Inflammatory macrophage (primary cell): ENCODE data around the gene FAM156A.
"Not testable (repeated sequence)": the region's sequence is repeated elsewhere in the genome, so short reads cannot be mapped to it uniquely, and the experiment has no call there.

Experiments
- DNase-seq, 2 donors: peaks; one replicate each; pipeline ENCODE4 v3.0.0-alpha.2; 2020 to 2022
- total RNA-seq, 18 experiments: gene quantifications; one replicate each; lab custom pipeline; 2026; ENCODE audit warnings: mixed read lengths in 6 of 18, inconsistent platforms in 2 of 18; lab: John Stamatoyannopoulos, UW

The FAM156A gene
- total RNA-seq: 0.06 to 0.65 (median 0.31) reads per million in 18 experiments

DNA sequence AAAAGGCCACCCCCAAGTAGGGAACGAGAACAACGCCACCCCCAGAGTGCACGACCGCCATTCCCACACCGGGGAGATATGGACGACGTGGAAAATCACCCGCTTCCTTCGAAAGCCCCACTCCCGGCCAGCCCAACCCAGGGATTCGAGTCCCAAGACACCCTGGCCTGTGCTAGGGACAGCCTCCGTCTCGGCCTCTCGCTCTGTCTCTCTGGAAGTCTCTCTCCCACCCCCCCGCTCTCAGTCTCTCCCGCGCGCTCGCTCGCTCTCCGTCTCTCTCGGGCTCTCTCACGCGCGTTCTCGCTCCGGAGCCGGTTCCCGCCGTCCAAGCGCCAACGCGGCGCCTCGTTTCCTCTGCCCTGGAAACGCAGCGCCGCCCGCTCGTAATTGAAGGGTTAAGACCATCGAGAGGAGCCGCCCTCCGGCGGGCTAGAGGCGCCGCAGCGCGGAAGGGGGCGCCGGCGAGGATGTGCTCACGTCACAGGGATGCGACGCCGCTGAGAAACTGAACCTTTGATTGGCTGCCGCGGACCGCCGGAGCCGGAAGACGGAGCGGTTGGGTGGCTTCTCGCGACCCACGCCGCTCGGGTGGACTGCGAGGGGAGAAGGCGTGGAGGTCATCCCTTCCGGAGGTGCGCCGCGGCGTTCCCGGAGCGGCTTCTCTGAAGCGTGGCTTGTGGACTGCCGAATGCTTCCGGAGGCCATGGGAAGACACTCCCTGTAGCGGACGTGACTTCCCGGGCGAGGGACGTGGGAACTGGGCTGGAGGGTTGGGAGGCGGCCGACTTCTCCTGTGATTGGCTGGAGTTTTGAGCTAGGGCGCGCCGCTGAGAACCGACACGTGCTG lies at the start of gene FAM156A:
Gene FAM156A, minus strand, starts transcription at position 406 of the 847 bp plus-strand sequence. CDS start 9,930 bp downstream, outside the sequence.
- not testable (repeated sequence) for DNase-seq

- DNase-seq: peak; percentile 6 to 12
Measured at GRCh38 chrX:53005327-53005726, 47.0 kb upstream of the FAM156A start.

- DNase-seq: no peak
Measured at GRCh38 chrX:53004811-53005210, 46.5 kb upstream of the FAM156A start.

DNA sequence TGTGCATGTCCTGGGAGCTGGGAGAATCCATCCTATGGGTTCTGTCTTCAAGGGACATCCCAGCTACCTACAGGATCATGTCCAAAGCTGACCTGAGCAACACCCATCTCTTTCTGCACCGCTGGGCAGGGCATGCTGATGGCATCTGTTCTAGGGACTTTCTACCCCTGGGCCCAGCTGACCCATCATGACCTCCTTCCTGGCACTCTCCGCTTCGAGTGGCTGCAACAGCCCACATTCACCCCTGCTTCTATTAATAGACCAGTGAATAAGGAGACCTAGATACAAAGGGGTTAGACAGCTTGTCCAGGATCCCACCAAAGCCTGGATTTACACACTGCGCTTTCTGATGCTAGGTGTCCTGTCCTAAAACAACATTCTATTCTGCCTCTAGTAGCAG lies 45.7 kb upstream of the FAM156A start:
- DNase-seq: no peak

DNA sequence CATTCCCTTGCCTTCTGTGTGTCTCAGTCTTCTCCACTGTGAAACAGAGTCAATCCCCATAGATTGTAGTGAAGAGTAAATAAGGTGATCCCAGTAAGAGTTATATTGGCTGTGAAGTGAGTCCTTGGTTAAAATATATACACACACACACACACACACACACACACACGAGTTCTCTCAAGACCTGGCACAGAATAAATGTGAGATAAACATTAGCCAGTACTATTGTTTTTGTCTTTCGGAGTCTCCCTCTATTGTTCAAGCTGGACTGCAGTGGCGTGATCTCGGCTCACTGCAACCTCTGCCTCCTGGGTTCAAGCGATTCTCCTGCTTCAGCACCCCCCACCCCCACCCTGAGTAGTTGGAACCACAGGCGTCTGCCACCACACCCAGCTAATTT lies 44.8 kb upstream of the FAM156A start:
- DNase-seq: no peak

DNA sequence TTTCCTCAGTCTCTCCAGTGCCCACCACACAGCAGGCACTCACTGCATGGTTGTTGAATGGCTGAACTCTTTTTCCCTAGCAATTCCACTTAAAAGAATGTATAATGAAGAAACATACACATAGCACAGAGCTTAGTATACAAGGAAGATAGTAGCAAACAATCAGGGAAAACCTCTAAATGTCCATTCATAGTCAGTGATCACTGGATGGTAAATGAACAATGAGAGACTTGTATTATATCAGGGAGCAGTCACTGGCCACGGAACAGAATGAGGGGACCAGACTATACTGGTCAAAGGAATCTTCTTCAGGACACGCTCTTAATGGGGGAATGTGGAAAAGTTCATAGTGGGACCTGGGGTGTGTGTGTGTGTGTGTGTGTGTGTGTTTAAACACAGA lies 43.6 kb upstream of the FAM156A start:
- DNase-seq: no peak

DNA sequence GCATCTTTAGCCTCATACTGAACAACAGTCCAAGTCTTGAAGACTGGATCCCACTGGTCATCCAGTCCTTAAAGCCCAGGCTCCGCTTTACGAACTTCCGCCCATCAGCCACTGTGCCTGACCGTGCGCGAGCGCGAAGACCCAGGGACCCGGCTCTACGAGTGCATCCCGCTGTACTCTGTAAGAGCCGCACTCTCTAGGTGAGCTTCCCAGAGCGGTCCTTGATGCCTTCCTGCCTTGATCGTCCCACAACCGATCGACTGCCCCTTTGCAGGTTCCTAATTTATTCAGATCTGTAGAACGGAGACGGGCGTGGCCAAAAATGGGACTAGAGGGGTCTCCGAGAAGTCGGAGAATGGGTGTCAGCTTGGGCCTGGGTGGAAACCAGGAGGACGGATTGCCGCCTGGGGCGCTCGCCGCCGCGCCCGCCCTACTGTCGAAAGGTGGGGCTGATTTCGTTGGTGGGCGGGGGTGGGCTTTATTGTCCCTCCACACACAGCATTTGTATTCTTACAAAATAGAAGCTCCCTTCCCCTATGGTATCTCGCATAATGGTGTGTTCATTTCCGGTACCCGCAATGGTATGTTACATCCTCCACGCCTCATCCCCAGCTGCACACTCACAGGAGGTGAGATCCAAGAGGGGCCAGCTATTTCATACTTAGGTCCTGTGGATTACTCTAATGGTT lies 42.3 kb upstream of the FAM156A start:
- DNase-seq: no peak

DNA sequence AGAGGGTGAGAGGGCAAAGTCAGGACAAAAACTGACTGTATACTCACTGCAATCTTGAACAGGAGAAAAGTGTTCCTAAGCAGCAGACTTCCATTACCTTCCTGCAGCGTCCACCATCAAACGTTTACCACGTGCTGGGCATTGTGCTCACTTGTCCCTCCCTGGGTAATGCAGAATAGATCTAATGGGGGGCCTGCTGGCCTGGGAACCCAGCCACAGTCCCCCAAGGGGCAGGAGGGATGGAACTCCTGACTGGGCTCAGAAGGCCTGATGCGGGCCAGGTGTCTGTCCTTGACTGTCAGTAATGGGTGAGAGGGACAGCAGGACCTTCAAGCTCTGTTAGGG lies 37.6 kb upstream of the FAM156A start:
- DNase-seq: no peak

- DNase-seq: peak; percentile 94
Measured at GRCh38 chrX:52995135-52995986, 37.0 kb upstream of the FAM156A start.

DNA sequence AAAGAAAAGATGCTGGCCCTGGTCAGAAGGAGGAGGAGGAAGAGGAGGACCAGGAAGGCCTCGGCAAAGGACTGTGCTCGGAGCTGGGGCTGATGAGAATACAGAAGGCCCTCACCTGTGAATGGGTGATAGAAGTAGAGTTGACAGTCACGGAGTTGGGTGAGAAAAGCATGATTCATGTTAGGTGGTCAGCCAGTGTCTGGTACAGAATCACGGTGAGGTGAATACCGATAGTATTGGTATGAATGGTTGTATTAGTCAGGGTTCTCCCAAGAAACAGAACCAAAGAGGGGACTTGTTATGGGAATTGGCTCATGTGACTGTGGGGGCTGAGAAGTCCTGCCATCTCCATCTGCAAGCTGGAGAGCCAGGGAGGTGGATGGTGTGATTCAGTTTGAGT lies 32.5 kb upstream of the FAM156A start:
- DNase-seq: no peak

DNA sequence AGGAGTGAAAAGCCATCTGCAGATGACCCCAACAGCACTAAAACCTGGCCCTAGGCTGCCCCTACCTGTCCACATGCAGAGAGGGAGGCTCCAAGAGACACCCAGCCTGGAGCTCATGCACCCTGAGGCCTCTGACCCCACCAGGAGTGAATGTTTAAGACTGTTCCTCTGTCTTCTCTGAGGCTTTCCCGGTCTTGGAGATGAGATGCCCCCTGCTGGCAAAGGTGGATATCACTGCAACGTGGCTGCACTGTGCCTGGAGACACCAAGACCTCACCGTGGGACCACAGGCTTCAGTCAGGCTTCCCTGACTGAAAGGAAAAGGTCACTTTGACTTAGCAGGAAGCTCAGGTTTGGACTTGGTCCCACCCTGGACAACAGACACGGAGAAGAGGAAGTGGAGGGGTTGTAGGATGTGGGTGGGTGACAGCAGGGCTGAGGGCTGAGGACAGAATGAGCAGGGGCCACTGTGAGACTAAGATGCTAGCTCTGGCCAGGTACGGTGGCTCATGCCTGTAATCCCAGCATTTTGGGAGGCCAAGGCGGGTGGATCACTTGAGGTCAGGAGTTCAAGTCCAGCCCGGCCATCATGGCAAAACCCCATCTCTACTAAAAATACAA lies 31.8 kb upstream of the FAM156A start:
- peak; percentile 45 to 61 for DNase-seq

GRCh38 chrX:52988985-52989917 lies 30.9 kb upstream of the FAM156A start:
- no peak for DNase-seq

DNA sequence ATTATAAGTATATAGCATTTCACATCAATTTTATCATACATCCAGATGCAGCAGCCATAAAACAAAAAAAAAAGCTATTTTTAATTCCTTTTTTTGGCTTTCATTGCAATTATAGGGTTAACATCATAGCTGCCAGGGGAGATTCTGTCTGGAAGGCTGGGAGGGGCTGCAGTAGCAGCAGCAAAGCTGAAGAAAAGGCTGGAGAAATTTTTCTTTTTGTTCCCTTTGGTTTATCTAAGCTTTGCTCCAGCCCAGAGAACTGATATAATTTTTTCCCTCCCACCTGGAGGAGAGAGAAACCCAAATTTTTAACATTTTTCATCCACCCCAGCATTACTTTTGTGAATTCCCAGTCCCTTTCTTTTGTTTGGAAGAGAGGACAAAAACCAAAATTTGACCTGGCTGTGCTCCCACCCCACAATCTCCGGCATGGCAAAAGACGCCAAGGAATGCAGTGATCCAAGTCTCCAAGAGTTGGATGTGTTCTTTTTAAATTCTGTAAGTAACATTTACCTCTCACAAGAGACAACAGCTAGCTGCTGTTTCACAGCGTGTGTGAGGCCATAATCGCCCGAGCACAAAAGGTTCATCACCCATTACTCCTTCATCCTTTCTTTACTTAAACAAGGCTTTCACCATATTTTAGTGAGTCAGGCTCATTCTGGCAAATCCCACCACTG lies 25.1 kb upstream of the FAM156A start:
- DNase-seq: no peak

- no peak for DNase-seq
Measured at GRCh38 chrX:52979993-52980392, 21.7 kb upstream of the FAM156A start.

DNA sequence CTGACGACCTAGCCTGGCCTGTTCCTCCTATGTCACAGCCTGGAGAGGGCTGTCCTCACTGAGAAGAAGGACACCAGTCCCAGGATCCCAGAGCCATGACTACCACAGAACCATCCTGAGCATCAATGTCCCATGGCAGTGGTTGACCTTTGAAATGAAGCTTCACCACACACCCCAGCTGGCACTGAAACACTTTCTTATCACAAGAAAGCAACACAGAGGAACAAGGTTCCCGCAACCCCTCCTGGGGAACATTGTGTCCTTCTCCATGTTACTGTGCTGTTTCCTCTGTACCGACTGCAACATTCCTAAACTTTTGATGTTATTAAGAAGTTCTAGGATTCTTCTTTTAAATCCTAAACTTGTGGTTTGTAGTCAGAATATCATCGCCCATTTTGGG lies 21.2 kb upstream of the FAM156A start:
- DNase-seq: no peak

DNA sequence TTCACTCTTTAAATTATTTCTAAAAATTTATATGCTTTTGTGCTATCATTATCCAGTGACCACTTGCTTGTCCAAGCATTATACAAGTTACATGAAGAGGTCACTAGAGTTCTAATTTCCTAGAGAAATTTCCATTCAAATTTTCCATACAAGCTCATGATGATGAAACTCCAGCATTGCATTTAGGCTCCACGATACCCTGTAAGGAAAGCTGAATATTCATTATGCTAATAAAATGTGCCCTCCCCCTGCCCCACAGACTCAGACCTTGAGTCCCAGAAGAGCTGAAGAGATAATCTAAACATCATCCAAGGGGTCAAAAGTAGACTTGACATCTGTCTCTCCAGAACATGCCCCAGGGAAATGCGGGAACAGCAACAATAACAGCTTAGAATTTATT lies 19.6 kb upstream of the FAM156A start:
- no peak for DNase-seq

DNA sequence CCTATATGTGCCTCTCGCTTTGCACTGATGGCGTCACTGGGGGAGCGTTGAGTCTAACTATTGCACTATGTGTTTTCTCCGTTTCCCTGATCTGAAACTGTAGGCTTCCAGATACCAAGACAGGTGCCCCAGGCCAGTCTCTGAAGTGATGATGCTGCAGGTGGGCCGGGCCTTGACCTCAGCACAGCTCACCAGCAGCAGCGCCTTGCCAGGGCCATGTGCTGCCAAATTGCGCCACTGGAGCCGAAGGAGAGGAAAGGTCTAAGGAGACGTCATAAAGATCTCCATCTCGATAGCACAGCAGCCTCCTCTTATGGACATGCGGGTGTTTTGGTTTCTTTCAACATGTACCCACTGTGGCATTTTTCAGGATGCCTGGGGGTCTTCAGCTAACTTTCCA lies 17.3 kb upstream of the FAM156A start:
- not testable (repeated sequence) for DNase-seq

DNA sequence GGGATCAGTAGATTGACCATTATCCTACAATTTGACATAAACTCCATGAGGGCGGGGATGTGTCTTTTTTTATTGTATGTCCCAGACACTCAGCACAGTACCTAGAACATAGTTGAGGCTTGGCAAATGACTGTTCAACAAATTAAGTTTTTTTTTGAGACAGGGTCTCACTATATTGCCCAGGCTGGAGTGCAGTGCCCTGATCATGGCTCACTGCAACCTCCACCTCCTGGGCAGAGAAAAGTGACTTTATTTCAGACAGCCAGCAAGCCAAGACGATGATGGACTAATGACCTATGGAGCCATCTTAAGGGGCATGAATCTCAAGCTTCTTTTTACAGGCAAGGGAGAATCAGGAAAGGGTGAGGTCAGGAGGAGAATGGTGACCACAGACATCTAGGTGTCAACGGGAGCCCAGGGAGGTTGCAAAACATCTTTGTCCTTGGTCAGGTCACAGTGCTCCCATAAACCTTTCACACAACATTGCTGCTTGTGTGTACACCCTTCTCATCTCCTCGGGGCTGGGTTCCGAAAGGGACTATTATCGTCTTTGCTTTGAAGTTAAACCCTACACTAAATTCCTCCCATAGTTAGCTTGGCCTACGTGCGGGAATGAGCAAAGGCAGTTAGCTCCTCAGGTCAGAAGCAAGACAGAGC lies 16.1 kb upstream of the FAM156A start:
- not testable (repeated sequence) for DNase-seq

DNA sequence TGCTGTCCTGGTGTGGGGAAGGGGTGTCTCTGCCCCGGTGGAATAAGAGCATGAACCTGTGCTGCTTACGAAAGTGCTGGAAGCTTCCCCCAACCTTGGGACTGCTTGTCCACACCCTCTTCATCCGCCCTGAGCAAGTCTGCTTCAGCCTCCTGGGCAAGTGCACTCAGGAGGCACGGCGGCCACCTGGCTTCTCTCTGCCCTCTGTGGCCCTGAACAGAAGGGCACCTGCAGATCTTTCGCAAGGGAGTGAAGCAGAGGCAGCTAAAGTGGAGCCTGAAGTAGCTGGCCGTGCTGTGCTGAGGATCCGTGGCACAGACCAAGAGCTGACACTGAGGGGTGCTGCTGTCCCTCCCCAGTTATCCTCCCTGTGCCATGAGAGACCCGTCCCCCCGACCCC lies 9.6 kb upstream of the FAM156A start:
- not testable (repeated sequence) for DNase-seq
